Islet precursor cell (in vitro differentiated cells): ENCODE measurements around the gene ADIRF.
"Not testable (repeated sequence)": the region's sequence is repeated elsewhere in the genome, so short reads cannot be mapped to it uniquely, and the experiment has no call there.

Experiments used
- DNase-seq: peaks from one replicate; pipeline ENCODE4 v3.0.0-alpha.2; 2018

Gene ADIRF

GRCh38 chr10:86946213-86947155 is 21.8 kb upstream of the ADIRF start:
- DNase-seq, result peak; percentile 46

- peak; percentile 28 for DNase-seq
Observed at GRCh38 chr10:86947806-86948205, 20.5 kb upstream of the ADIRF start.

- peak; percentile 6 for DNase-seq
Observed at GRCh38 chr10:86950349-86950748, 17.9 kb upstream of the ADIRF start.

GRCh38 chr10:86951184-86951761 is 17.0 kb upstream of the ADIRF start:
- peak; percentile 13 for DNase-seq

- no peak for DNase-seq
Observed at GRCh38 chr10:86952106-86952505, 16.2 kb upstream of the ADIRF start.

- not testable (repeated sequence) for DNase-seq
Observed at GRCh38 chr10:86952697-86953096, 15.6 kb upstream of the ADIRF start.

- DNase-seq, result peak; percentile 91
Observed at GRCh38 chr10:86953747-86954680, 14.3 kb upstream of the ADIRF start.

GRCh38 chr10:86954681-86955500 is 13.4 kb upstream of the ADIRF start:
- no peak for DNase-seq

GRCh38 chr10:86955501-86956194 is 12.6 kb upstream of the ADIRF start:
- DNase-seq, result no peak

GRCh38 chr10:86956195-86956847 is 12.0 kb upstream of the ADIRF start:
- no peak for DNase-seq

- no peak for DNase-seq
Observed at GRCh38 chr10:86956848-86957448, 11.3 kb upstream of the ADIRF start.

GRCh38 chr10:86957471-86958115 is 10.7 kb upstream of the ADIRF start, which contains the start of gene MMRN2:
MMRN2 (minus strand) TSS chr10:86957615; CDS start chr10:86957541, 74 bp downstream.
- DNase-seq, result no peak

- peak; percentile 64 for DNase-seq
Observed at GRCh38 chr10:86958116-86958900, 10.0 kb upstream of the ADIRF start, which contains the start of gene SNCG. SNCG (plus strand) TSS chr10:86958599; CDS start chr10:86958698, 99 bp downstream.

- DNase-seq, result peak; percentile 93
Observed at GRCh38 chr10:86958901-86959736, 9.2 kb upstream of the ADIRF start.

- DNase-seq, result no peak
Observed at GRCh38 chr10:86959737-86960002, 8.6 kb upstream of the ADIRF start.

GRCh38 chr10:86960003-86960862 is 8.0 kb upstream of the ADIRF start:
- DNase-seq, result peak; percentile 87

- DNase-seq, result peak; percentile 50
Observed at GRCh38 chr10:86960863-86961434, 7.3 kb upstream of the ADIRF start.
